GM20000 (cell line): ENCODE data around the gene NUDT8.
"Not testable (repeated sequence)": the region's sequence is repeated elsewhere in the genome, so short reads cannot be mapped to it uniquely, and the experiment has no call there.

ENCODE experiments used
- DNase-seq: peaks from one replicate; pipeline ENCODE4 v3.0.0; 2012; ENCODE audit warnings: low spot score
- CTCF ChIP-seq: IDR thresholded peaks from 2 replicates; pipeline ENCODE4 v1.5.1; 2012; ENCODE audit warnings: mild to moderate bottlenecking, control low read depth; ENCODE audit errors: extremely low read depth, missing control alignments

The NUDT8 gene

GRCh38 chr11:67664696-67665540, 35.2 kb upstream of the NUDT8 start:
- no peak for DNase-seq
- TF ChIP-seq CTCF: no peak

- no peak for DNase-seq
- TF ChIP-seq CTCF: no peak
These were observed 34.5 kb upstream of the NUDT8 start for GRCh38 chr11:67664213-67664585.

- TF ChIP-seq CTCF: no peak
- no peak for DNase-seq
These were observed 33.9 kb upstream of the NUDT8 start for GRCh38 chr11:67663532-67664212.

- no peak for TF ChIP-seq CTCF
- DNase-seq: no peak
These were observed 33.2 kb upstream of the NUDT8 start for GRCh38 chr11:67662835-67663531.

GRCh38 chr11:67662142-67662834, 32.6 kb upstream of the NUDT8 start:
- DNase-seq: no peak
- TF ChIP-seq CTCF: no peak

GRCh38 chr11:67660752-67661151, 31.0 kb upstream of the NUDT8 start:
- DNase-seq: not testable (repeated sequence)

- DNase-seq: not testable (repeated sequence)
These were observed 30.0 kb upstream of the NUDT8 start for GRCh38 chr11:67659651-67660165.

GRCh38 chr11:67657300-67657699, 27.6 kb upstream of the NUDT8 start:
- no peak for TF ChIP-seq CTCF

More at GRCh38 chr11:67657300-67657699, 27.6 kb upstream of the NUDT8 start:
- no peak for DNase-seq
